ENCODE data around the gene FBLN2. TPM values are rescaled to one million over a fixed set of nuclear protein-coding genes. Genes with fewer than 3 reads are reported as not detected.

FBLN2 gene
- polyA plus RNA-seq, 3 donors = 0.08 TPM; not detected in 2

DNA sequence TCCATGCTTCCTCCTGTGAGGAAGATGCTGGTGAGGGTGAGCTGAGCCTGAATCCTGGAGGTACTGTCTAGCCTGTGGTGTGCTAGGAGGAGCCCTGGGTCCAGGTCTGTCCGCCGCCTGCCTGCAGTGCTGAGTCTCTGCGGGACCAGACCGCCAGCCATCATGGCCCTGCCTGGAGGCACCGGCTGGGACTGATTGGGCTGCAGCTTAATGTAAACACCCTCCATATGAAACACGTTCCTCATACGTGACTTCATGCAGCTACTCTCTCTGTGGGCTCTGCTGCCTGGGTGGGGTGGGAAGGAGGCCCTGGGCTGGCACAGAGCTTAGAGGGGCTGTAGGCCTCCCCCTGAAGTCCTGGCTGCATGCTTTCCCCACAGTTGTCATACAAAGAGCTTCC is 67.4 kb downstream of the FBLN2 start:
- WGBS (ENCODE audit: insufficient coverage) = 93% methylated on average over 3 of the region's 7 CpGs
- intact Hi-C loops (cut with micrococcal nuclease) = no loop called here
- H3K27me3 ChIP-seq (ENCODE audit: control insufficient read depth in 2 of 2, insufficient read depth in 2 of 2, low read length in 2 of 2) = no peaks in the 10 kb centered on the region
- H3K36me3 ChIP-seq (replicated peaks in 1 of 2; ENCODE audit: control insufficient read depth in 1 of 2, insufficient read depth in 2 of 2, low read length in 2 of 2) = no peaks in the 10 kb centered on the region
- no peaks in the 10 kb centered on the region for H3K4me1 Mint-ChIP-seq
- H3K9me3 ChIP-seq (replicated peaks in 1 of 2; ENCODE audit: control insufficient read depth in 1 of 2, insufficient read depth in 1 of 2, low read length in 2 of 2) = no peaks in the 10 kb centered on the region
- no peaks in the 10 kb centered on the region for H3K79me2 ChIP-seq (ENCODE audit: insufficient read depth, low read length)
- no peaks in the 10 kb centered on the region for H3K4me1 ChIP-seq (ENCODE audit: control insufficient read depth in 1 of 2, insufficient read depth in 2 of 2, low read length in 2 of 2)
- no peak overlapping the region for H3K4me3 Mint-ChIP-seq
- H3K4me3 ChIP-seq (replicated peaks in 1 of 3; ENCODE audit: low read depth in 2 of 3, low read length in 3 of 3) = no peak overlapping the region
- peaks cover 0 to 4% (median 2%) of the 10 kb centered on the region in 7 donors for H3K9me3 Mint-ChIP-seq
- TF ChIP-seq, protein P1, sequence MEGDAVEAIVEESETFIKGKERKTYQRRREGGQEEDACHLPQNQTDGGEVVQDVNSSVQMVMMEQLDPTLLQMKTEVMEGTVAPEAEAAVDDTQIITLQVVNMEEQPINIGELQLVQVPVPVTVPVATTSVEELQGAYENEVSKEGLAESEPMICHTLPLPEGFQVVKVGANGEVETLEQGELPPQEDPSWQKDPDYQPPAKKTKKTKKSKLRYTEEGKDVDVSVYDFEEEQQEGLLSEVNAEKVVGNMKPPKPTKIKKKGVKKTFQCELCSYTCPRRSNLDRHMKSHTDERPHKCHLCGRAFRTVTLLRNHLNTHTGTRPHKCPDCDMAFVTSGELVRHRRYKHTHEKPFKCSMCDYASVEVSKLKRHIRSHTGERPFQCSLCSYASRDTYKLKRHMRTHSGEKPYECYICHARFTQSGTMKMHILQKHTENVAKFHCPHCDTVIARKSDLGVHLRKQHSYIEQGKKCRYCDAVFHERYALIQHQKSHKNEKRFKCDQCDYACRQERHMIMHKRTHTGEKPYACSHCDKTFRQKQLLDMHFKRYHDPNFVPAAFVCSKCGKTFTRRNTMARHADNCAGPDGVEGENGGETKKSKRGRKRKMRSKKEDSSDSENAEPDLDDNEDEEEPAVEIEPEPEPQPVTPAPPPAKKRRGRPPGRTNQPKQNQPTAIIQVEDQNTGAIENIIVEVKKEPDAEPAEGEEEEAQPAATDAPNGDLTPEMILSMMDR (IDR thresholded peaks at IDR 0.05) = no peak
- no peaks in the 10 kb centered on the region for H3K36me3 Mint-ChIP-seq
- no peak overlapping the region for H2AFZ ChIP-seq (ENCODE audit: insufficient read depth, low read depth, low read length, poor library complexity, severe bottlenecking)
- no peak overlapping the region for H3K9ac ChIP-seq (ENCODE audit: insufficient read depth, low read length, poor library complexity, severe bottlenecking)
- no peak for DNase-seq
- H3K4me2 ChIP-seq (replicated peaks; ENCODE audit: extremely low read depth, low read length, poor library complexity, severe bottlenecking) = no peak overlapping the region
- no peaks in the 10 kb centered on the region for H4K20me1 ChIP-seq (ENCODE audit: insufficient read depth, low read length)
- H3K27me3 Mint-ChIP-seq (ENCODE audit: low read depth in 3 of 3) = peaks cover 0 to 5% (median 2%) of the 10 kb centered on the region in 3 donors
- peak overlapping the region in 1 of 7 donors; percentile 42 for H3K27ac Mint-ChIP-seq
- H3K27ac ChIP-seq (ENCODE audit: low read depth in 1 of 2, low read length in 2 of 2) = no peak overlapping the region

DNA sequence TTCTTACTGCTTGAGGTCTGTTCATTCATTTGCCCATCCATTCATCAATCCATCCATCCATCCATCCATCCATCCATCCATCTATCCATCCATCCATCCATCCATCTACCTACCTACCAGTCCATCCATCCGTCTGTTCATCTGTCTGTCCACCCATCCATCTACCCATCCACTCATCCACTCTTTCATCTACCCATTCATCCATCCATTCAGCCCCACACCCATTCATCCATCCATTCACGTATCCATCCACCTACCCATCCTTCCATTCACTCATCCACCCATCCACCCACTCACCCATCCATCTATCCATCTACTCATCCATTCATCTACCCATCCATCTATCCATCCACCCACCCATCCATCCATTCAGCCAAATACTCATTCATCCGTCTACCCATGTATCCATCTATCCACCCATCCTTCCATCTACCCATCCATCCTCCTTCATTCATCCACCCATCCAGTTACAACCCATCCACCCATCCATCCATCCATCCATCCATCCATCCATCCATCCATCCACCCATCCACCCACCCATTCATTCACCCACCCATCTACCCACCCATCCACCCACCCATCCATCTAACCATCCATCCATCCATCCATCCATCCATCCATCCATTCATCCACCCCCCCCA is 68.3 kb downstream of the FBLN2 start:
- Histone ChIP-seq H3K27ac (ENCODE audit: low read depth in 1 of 2, low read length in 2 of 2) (no peak overlapping the region), H2AFZ (ENCODE audit: insufficient read depth, low read depth, low read length, poor library complexity, severe bottlenecking) (no peak overlapping the region), H3K27me3 (ENCODE audit: control insufficient read depth in 2 of 2, insufficient read depth in 2 of 2, low read length in 2 of 2) (no peaks in the 10 kb centered on the region), H4K20me1 (ENCODE audit: insufficient read depth, low read length) (no peaks in the 10 kb centered on the region), H3K4me3 (replicated peaks in 1 of 3; ENCODE audit: low read depth in 2 of 3, low read length in 3 of 3) (no peak overlapping the region), H3K9ac (ENCODE audit: insufficient read depth, low read length, poor library complexity, severe bottlenecking) (no peak overlapping the region), H3K4me1 (ENCODE audit: control insufficient read depth in 1 of 2, insufficient read depth in 2 of 2, low read length in 2 of 2) (no peaks in the 10 kb centered on the region), H3K36me3 (replicated peaks in 1 of 2; ENCODE audit: control insufficient read depth in 1 of 2, insufficient read depth in 2 of 2, low read length in 2 of 2) (no peaks in the 10 kb centered on the region), H3K79me2 (ENCODE audit: insufficient read depth, low read length) (no peaks in the 10 kb centered on the region), H3K9me3 (replicated peaks in 1 of 2; ENCODE audit: control insufficient read depth in 1 of 2, insufficient read depth in 1 of 2, low read length in 2 of 2) (no peaks in the 10 kb centered on the region), H3K4me2 (replicated peaks; ENCODE audit: extremely low read depth, low read length, poor library complexity, severe bottlenecking) (no peak overlapping the region)
- Mint-ChIP-seq H3K27me3 (ENCODE audit: low read depth in 3 of 3) (peaks cover 0 to 5% (median 2%) of the 10 kb centered on the region in 3 donors), H3K4me3 (no peak overlapping the region), H3K4me1 (no peaks in the 10 kb centered on the region), H3K36me3 (no peaks in the 10 kb centered on the region), H3K27ac (no peak overlapping the region), H3K9me3 (peaks cover 0 to 4% (median 2%) of the 10 kb centered on the region in 7 donors)
- intact Hi-C loops (cut with micrococcal nuclease) = no loop called here
- DNase-seq = no peak
- TF ChIP-seq, protein P1 (IDR thresholded peaks at IDR 0.05) = no peak
- 92% methylated on average over 3 of the region's 3 CpGs for WGBS (ENCODE audit: insufficient coverage)

Measured in CD14-positive monocyte (primary cell).